ENCODE results near the gene SUSD3. TPM values are rescaled to one million over a fixed set of nuclear protein-coding genes. Genes with fewer than 3 reads are reported as not detected.

The SUSD3 gene
- total RNA-seq, 6 experiments from 2014 or later: 6.5 to 51.5 (median 31.2) TPM

- no peak for DNase-seq
- WGBS (ENCODE audit: insufficient coverage, low coverage, low lambda C conversion rate, missing lambda C conversion rate): 80% methylated on average over 1 of the region's 13 CpGs
Measured at GRCh38 chr9:93036887-93037475, 21.5 kb upstream of the SUSD3 start.

GRCh38 chr9:93037476-93037971 is 21.0 kb upstream of the SUSD3 start:
- H3K36me3 ChIP-seq: no peaks in the 10 kb centered on the region
- 80% methylated on average over 1 of the region's 13 CpGs for WGBS (ENCODE audit: insufficient coverage, low coverage, low lambda C conversion rate, missing lambda C conversion rate)
- H3K4me1 ChIP-seq: no peaks in the 10 kb centered on the region
- H3K27me3 ChIP-seq: no peaks in the 10 kb centered on the region
- no peak overlapping the region for H3K4me3 ChIP-seq
- intact Hi-C loops (cut with DNase I): no loop called here
- ATAC-seq (peak; percentile 37 to 70 (median 50)), DNase-seq (no peak)
- no peak overlapping the region for H3K27ac ChIP-seq
- H3K9me3 ChIP-seq: no peaks in the 10 kb centered on the region
- no peak for TF ChIP-seq CTCF (IDR thresholded peaks at IDR 0.05)
- TF ChIP-seq POLR2A (IDR thresholded peaks at IDR 0.05): no peak

More at GRCh38 chr9:93036887-93037475, 21.5 kb upstream of the SUSD3 start:
- TF ChIP-seq POLR2A (IDR thresholded peaks at IDR 0.05): no peak
- TF ChIP-seq CTCF (IDR thresholded peaks at IDR 0.05): no peak
- Histone ChIP-seq H3K4me3 (no peak overlapping the region), H3K9me3 (no peaks in the 10 kb centered on the region), H3K27ac (no peak overlapping the region), H3K4me1 (no peaks in the 10 kb centered on the region), H3K27me3 (no peaks in the 10 kb centered on the region), H3K36me3 (no peaks in the 10 kb centered on the region)
- no peak for ATAC-seq
- intact Hi-C loops (cut with DNase I): no loop called here

GRCh38 chr9:93038918-93039317 is 19.6 kb upstream of the SUSD3 start:
- Histone ChIP-seq H3K9me3 (no peaks in the 10 kb centered on the region), H3K4me3 (no peak overlapping the region), H3K36me3 (no peaks in the 10 kb centered on the region), H3K4me1 (no peaks in the 10 kb centered on the region), H3K27ac (no peak overlapping the region), H3K27me3 (no peaks in the 10 kb centered on the region)
- DNase-seq (no peak), ATAC-seq (no peak)
- TF ChIP-seq CTCF (IDR thresholded peaks at IDR 0.05) (no peak), POLR2A (IDR thresholded peaks at IDR 0.05) (no peak)
- intact Hi-C loops (cut with DNase I): no loop called here
- WGBS (ENCODE audit: insufficient coverage, low coverage, low lambda C conversion rate, missing lambda C conversion rate): 82% methylated on average over 4 of the region's 6 CpGs

- TF ChIP-seq POLR2A (IDR thresholded peaks at IDR 0.05) (no peak), CTCF (IDR thresholded peaks at IDR 0.05) (no peak)
- intact Hi-C loops (cut with DNase I): no loop called here
- WGBS (ENCODE audit: insufficient coverage, low coverage, low lambda C conversion rate, missing lambda C conversion rate): 80% methylated on average over 1 of the region's 6 CpGs
Measured at GRCh38 chr9:93039456-93039855, 19.0 kb upstream of the SUSD3 start.

More at GRCh38 chr9:93039456-93039855, 19.0 kb upstream of the SUSD3 start:
- Histone ChIP-seq H3K4me1 (no peaks in the 10 kb centered on the region), H3K27me3 (no peaks in the 10 kb centered on the region), H3K4me3 (no peak overlapping the region), H3K36me3 (no peaks in the 10 kb centered on the region), H3K9me3 (no peaks in the 10 kb centered on the region), H3K27ac (no peak overlapping the region)
- DNase-seq (peak in 1 of 3 donors; percentile 32), ATAC-seq (no peak)
